Urothelium cell line (cell line): ENCODE results near the gene CHRD.
"Not testable (repeated sequence)": the region's sequence is repeated elsewhere in the genome, so short reads cannot be mapped to it uniquely, and the experiment has no call there.

Experiments used
- DNase-seq: peaks from one replicate; pipeline ENCODE4 v3.0.0; 2011; ENCODE audit warnings: low spot score, mixed read lengths
- FAIRE-seq: peaks from 2 replicates; lab custom pipeline; 2011; peaks lifted over from hg19 to GRCh38; lab: Jason Lieb, UNC

Gene CHRD

GRCh38 chr3:184379358-184380184 lies at the start of gene CHRD:
TSS of gene CHRD (plus strand) at chr3:184380054. CDS start at chr3:184380319, 265 bp downstream.
- no peak for DNase-seq
- FAIRE-seq: no peak

DNA sequence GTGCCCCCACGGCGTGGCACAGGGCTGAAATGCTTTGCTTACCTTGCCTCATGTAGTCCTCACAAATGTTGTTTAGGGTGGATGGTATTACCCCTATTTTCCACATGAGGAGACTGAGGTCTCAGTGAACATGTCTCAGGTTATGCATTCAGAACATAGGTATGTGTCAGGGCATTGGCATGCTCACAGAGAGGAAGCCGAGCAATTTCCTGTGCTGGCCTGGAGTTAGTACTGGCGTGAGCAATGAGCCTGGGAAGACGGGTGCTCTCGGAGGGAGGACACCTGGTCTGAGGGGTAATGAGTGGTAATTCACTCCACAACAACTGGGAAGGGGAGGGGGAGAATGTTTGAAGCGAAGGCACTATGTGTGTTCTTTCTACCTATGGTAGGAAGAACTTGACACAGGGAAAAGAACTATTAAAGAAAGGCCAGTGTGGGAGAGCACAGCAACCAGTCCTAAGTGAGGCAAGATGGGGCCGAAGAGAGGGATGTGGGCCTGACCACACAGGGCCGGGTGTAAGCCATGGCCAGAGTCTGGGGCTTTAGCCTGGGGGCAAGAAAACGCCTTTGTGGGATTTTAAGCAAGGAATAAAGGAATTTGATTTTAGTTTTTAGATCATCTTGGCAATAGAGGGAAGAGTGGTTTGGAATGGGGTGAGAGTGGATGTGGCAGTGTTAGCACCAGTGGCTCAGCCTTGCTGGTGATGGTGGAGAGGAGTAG lies 47.3 kb upstream of the CHRD start:
- DNase-seq (peak; percentile 51), FAIRE-seq (peak; percentile 13)

- FAIRE-seq: no peak
- DNase-seq: no peak
These were observed 46.7 kb upstream of the CHRD start for GRCh38 chr3:184333190-184333589.

DNA sequence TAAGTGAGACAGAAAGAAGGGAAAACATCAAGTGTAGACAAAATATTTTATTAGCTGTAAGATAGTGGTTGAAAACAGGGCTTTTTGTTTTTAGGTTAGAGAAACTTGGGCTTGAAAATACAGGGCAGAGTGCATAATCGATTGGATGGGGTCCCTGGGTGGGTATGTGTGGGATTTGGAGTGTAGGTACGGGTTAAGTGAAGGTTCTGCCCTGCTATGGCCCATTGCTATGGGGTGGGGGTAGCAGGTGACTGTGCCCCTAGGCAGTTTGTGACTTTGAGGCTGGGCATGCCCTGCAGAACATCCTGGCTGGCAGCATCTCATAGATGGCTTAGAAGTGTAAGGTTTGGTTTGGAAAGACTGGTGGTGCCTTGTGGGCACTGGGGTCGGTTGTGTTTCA lies 46.2 kb upstream of the CHRD start:
- no peak for DNase-seq
- no peak for FAIRE-seq

DNA sequence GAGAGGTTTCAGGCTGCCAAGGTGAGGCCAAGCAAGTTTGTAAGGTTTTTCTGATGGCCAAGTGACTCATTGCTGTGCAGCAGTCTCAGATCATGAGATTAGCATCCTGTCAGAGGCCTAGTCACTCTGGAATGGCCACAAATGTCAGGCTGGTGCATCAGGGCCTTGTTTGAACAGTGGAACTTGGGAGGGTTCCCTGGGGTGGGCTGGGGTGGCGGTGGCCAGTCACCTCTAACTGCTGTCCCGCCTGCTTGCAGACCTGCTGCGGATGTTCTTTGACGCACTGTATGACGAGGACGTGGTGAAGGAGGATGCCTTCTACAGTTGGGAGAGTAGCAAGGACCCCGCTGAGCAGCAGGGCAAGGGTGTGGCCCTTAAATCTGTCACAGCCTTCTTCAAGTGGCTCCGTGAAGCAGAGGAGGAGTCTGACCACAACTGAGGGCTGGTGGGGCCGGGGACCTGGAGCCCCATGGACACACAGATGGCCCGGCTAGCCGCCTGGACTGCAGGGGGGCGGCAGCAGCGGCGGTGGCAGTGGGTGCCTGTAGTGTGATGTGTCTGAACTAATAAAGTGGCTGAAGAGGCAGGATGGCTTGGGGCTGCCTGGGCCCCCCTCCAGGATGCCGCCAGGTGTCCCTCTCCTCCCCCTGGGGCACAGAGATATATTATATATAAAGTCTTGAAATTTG lies 45.2 kb upstream of the CHRD start:
- FAIRE-seq (no peak), DNase-seq (no peak)

DNA sequence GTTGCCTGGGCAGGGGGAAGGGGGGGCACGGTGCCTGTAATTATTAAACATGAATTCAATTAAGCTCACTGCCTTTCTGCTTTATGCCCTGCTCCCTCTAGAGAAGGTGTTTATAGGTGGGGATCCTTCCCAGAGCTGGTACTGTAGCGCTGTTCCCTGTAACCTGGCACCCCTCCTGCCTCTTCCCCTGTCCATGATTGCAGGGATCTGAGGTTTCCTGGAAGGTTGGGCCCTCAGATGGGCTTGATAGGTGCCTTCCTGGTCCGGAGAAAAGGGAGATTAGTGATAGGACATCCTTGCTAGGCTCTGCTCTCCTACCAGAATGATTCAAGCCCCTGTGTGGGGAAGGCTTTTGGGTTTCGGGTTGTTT lies 44.6 kb upstream of the CHRD start:
- DNase-seq (no peak), FAIRE-seq (no peak)

DNA sequence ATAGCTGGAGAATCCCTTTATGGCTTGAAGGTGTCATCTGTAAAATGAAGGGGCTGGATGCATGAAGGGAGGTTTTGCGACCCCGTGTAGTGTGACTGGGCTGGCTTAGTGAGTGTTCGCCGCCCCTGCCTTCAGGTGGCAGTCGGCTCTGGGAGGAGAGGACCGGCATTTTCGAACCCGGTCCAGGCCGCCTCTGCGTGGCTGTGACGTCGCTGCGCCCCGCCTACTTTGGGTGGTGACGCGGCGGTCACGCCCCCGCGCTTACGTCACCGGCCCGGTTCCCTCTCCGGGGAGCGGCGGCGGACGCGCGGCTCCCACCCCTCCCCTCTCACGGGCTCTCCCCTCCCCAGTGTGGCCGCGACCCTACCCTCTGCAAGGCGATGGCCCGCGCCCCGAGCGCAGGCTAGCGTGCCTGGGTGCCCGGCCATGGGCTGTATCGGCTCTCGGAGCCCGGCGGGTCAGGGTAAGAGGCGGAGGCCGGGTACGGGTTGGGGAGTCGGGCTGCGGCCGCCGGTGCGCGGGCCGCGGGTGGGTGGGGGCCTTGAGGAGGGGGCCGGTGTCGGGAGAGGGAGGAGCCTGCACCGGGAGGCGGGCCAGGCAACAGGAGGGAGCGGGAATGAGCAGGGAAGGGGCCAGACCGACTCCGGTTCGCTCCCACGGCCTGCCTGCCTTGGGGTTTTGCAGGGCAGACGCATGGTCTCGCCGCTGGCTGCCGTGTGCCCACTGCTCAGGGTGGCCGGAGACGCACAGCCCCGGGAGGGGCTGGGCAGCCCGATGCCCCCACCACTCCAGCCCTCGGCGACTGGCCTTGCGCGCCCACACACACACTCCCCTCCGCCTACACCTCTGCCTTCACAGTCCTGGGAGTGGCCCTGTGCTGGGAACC lies 44.0 kb upstream of the CHRD start:
- DNase-seq: peak; percentile 78
- FAIRE-seq: peak; percentile 17

DNA sequence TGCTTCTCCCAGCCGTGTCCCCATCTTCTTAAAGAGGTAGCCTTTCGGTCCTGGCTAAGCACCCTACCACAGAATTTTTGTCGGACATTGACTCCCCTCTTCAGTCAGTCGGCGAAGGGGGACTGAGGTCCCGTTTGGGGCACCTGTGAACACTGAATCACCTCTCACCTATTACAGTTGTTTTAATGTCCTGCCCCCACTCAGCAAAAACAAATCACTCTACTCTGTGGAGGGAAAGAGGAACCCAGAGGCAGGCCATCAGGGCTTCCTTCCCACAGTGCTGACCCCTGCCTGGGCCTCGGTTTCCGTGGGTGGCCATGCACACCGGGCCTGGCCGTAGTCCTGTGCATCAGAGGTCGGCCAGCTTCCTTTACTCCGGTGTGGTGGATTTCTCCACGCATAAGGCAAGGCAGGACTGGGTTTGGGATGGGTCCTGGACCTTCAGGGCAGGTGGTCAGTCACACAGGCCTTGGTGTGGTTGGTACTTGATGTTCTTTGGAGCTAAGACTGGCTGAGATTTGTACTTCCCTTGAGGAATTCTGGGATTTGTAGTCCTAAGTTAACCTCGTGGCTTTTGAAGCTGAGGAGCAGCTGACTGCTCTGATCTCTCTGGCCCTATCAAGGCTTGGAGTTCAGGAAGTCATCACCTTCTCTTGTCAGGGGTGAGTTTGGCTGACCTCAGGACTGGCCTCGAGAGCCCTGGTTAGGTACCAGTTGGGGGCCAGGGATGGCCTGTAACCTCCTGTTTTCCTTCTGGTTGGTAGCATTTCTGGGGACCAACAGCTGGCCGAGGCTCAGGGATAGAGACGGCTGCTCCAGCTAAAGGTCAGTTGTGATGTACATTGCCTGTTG lies 43.1 kb upstream of the CHRD start:
- DNase-seq (peak; percentile 50), FAIRE-seq (peak; percentile 58)

GRCh38 chr3:184337399-184337714 lies 42.5 kb upstream of the CHRD start, which contains the start of gene FAM131A:
TSS of gene FAM131A (plus strand) at chr3:184337600. CDS start at chr3:184337631, 31 bp downstream.
- no peak for FAIRE-seq
- DNase-seq: no peak

DNA sequence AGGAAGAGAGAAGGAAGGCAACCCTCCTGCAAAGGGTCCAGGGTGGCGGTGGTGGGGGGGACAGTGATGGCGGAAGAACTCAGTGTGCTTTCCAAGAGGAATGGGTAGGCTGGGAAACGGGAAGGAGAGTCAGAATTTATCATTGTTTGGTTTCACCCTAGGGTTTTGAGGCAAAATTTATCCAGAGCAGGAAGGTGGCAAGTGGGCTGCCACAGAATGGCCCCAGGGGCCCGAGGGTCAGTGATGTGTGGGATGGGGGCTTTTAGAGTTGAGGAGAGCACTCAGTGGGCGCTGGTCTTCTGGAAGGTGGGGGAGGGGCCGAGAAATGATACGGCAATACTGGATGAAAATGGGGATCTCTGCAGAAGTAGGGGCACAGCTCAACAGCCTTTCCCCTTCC lies 41.9 kb upstream of the CHRD start:
- no peak for FAIRE-seq
- DNase-seq: no peak

DNA sequence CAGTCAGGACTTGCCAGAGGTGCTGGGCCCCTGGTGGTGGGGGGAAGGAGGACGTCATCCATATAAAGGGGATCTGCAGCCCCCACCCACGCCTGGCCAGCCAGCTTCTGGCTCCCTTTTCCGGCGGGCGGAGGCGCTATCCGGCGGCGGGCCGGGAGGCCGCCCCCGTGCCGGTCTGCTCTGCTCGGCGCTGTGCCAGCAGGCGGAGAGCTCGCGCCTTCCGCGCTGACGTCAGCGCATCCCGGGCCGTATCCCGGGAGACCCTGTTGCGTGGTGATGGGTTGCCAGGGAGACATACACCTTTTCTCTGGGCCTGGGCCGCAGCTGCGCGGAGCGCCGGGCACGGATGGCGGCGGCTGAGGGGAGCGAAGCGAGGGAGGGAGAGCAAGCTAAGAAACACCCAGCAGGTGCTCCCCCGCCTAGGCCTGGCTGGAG lies 41.3 kb upstream of the CHRD start:
- FAIRE-seq (no peak), DNase-seq (no peak)

GRCh38 chr3:184339001-184339400 lies 40.9 kb upstream of the CHRD start:
- FAIRE-seq (no peak), DNase-seq (no peak)

GRCh38 chr3:184339451-184340135 lies 40.3 kb upstream of the CHRD start:
- FAIRE-seq, DNase-seq: not testable (repeated sequence)

- no peak for DNase-seq
- FAIRE-seq: no peak
These were observed 37.9 kb upstream of the CHRD start for GRCh38 chr3:184341925-184342324.

GRCh38 chr3:184343200-184343876 lies 36.5 kb upstream of the CHRD start:
- FAIRE-seq (no peak), DNase-seq (no peak)

GRCh38 chr3:184344579-184345316 lies 35.1 kb upstream of the CHRD start:
- FAIRE-seq (no peak), DNase-seq (no peak)

- no peak for FAIRE-seq
- peak; percentile 75 for DNase-seq
These were observed 34.3 kb upstream of the CHRD start for GRCh38 chr3:184345317-184346144.
